ENCODE data around the gene TWF2.
A peak's percentile ranks its signal among the peaks of the same experiment; 100 is the strongest.
"Not testable (repeated sequence)": the region's sequence is repeated elsewhere in the genome, so short reads cannot be mapped to it uniquely, and the experiment has no call there.

TWF2 gene

DNA sequence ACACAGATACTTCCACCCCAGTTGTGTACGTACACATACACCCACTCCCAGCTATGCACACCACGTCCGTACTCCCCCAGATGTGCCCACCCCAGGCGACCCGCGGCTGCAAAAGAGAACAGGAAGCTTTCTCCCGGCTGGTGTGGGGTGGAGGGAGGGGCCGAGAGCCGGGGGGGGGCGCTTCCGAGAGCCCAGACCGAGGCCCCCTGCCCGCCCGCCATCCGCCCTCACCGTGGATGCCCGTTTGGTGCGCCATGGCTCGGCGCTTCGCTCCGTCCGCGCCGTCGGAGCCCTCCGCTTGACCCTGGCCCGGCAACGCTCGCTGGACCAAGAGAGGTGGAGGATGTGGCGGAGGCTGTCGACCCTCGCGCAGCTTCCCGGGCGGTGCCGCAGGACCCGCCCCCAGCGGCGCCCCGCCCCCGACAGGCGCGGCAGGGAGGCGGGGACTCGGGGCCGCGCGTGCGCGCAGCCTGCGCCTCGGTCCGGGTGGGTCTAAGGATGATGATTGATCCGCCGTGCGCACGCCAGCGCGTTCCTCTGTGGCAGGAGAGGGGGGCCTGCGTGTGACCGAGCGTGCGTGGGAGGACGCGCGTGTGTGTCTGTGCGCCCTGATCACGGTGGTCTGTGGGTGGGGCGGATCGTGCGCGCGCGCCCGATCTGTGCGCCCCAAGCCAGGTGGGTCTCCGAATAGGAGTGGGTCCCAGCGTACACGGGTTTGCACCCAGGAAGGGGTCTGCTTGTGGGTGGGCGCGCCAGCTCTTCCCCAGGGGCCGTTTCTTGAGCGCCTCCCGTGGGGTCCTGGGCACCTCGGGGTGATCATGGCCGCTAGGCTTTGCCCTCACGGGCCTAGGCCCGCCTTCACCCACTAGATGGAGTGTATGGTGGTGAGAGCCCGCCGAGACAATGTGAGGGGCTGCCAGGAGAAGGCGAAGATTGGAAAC, at the start of gene TWF2:
TSS of gene TWF2 (minus strand) at position 398 of the 941 bp plus-strand sequence. CDS start at position 256, 142 bp downstream.
- DNase-seq = peak; percentile 39

DNA sequence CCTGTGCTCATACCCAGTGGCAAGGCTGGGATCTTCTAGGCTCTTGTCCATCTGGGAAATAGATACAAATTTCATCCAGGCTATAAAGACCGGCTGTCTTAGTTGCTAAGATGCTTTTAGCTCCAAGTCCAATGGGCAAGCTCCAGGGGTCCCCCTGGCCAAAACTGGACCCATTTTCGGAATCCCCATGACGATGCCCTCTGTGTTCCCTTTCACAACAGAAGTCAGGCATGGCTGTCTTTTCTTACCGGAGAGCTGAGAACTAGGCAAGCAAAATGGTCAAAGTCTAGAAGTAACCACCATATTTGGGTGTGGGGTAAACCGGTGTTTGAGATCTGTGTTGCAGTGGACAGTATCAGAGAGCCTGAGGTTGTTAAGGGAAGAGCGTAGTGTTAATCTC, 49.7 kb upstream of the TWF2 start:
- no peak for DNase-seq

DNA sequence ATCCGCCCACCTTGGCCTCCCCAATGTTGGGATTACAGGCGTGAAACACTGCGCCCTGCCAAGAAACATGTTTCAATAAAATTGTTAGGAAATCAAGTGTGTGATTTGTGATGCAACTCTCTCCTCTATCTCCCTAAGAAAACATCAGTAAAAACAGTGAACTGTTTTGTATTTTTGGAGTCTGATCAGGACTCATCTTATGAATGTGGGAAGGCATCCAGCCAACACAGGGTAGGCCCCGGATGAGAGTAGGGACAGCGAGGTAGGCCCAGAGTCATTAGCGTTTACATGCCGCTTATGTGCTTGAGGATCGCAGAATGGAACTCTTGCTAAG, 47.8 kb upstream of the TWF2 start:
- DNase-seq = no peak

- DNase-seq = not testable (repeated sequence)
Observed at GRCh38 chr3:52284051-52284450, 45.1 kb upstream of the TWF2 start.

DNA sequence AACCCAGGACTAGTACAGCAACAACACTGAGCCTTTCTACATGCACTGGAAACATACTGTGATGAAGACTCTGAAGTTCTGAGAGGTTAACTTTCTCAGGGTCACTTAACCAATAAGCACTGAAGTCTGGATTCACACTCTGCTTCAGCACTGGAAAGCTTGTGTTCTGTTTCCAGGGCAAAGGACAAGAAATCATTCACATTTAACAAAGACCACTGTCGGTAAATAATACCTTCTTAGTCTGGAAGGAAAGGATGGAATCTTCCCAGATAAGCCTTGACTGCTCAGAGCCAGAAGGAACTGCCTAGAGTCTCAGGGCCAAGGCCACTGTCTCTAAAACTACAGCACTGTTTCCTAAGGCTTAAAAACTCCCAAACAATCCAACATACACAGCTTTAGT, 44.3 kb upstream of the TWF2 start:
- no peak for DNase-seq

DNA sequence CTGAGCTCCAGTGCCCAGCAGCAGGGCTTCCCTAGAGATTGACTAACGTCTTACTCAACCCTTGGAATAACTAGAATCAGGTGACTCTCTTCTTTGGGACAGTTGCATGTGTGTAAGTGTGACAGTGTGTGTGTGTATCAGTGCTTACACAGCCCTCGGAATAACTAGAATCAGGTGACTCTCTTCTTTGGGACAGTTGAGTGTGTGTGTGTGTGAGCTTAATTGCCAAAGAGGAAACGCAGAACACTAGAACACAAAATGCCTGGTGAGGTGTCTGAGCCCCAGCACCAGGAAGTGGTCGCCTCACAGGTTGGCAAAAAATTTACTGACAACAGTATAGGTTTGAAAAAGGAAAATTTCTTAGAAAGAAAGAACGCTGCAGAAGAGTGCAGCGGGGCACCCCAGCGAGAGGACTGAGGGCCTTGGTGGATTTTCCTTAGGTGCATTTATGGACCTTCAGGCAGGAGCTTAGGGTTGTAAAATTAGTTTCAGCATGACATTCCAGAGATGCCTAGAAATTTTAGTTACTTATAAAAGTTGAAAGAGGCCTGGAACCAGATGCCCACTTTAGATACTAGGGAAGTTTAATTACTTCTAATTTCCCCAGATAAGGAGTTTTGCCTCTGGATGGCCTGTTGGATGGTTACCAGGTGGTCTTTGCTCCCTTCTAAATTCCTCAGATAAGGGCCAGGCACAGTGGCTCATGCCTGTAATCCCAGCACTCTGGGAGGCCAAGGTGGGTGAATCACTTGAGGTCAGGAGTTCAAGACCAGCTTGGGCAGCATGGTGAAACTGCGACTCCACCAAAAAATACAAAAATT, 43.2 kb upstream of the TWF2 start:
- DNase-seq = no peak

DNA sequence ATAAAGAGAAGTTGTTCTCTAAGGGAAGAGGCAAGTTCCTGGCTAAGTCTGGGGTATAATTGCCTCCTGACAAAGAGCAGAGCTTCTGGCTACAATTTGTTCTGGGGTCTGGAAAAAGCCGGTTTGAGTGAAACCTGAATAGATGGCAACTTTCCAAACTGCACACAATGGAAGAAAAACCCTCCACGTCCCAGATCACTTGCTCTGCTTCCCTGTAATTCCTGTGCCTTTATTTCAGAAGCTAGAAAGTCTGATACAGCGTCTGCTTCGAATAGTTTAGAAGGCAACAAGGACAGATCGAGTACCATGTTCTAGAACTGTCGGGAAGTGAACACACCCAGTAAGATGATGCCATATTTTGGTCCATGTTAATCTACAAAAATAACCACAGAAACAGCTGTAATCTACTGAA, 41.1 kb upstream of the TWF2 start:
- DNase-seq = peak; percentile 78

- peak; percentile 48 for DNase-seq
Observed at GRCh38 chr3:52279596-52279995, 40.6 kb upstream of the TWF2 start.

GRCh38 chr3:52278510-52279069, 39.6 kb upstream of the TWF2 start, which contains the start of gene WDR82:
WDR82 (minus strand) TSS chr3:52278649; CDS start chr3:52278361, 288 bp downstream.
- DNase-seq = peak; percentile 88

- DNase-seq = peak; percentile 24
Observed at GRCh38 chr3:52277972-52278509, 39.1 kb upstream of the TWF2 start.

- peak; percentile 61 for DNase-seq
Observed at GRCh38 chr3:52277071-52277964, 38.4 kb upstream of the TWF2 start.

DNA sequence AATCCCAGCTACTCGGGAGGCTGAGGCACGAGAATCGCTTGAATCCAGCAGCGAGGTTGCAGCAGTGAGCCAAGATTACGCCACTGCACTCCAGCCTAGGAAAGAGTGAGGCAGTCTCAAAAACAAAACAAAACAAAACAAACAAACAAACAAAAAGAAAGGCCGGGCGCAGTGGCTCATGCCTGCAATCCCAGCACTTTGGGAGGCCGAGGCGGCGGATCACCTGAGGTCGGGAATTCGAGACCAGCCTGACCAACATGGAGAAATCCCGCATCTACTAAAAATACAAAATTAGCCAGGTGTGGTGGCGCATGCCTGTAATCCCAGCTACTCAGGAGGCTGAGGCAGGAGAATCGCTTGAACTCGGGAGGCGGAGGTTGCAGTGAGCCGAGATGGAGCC, 35.8 kb upstream of the TWF2 start:
- not testable (repeated sequence) for DNase-seq

- no peak for DNase-seq
Observed at GRCh38 chr3:52272831-52273230, 33.9 kb upstream of the TWF2 start.

DNA sequence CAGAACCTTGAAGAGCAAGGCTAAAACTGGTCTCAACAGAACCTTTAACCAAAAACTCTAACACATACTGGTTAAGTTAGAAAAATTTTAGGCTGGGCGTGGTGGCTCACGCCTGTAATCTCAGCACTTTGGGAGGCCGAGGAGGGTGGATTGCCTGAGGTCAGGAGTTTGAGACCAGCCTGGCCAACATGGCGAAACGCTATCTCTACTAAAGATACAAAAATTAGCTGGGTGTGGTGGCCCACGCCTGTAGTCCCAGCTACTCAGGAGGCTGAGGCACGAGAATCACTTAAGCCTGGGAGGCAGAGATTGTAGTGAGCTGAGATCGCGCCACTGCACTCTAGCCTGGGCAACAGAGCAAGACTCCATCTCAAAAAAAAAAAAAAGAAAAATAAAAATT, 33.2 kb upstream of the TWF2 start:
- not testable (repeated sequence) for DNase-seq

DNA sequence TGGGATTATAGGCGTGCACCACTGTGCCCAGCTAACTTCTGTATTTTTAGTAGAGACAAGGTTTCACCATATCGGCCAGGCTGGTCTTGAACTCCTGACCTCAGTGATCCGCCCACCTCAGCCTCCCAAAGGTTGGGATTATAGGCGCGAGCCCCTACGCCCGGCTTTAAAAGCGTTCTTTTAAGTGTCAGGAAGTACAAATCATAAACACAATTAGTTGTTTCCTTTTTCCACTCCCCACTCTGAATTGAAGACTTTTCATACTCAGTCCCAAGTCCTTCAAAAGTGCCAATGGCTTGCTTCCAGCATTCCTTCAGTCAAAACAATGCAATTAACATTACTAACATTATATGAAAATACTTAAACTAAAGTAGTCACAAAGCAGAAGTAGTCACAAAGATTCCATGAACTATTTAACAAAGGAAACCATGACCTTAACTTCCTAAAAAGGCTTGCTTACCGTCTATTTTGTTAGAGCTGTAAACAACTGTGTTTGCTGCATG, 31.3 kb upstream of the TWF2 start:
- no peak for DNase-seq

- no peak for DNase-seq
Observed at GRCh38 chr3:52269776-52270175, 30.8 kb upstream of the TWF2 start.

- DNase-seq = no peak
Observed at GRCh38 chr3:52268036-52268435, 29.1 kb upstream of the TWF2 start.

GRCh38 chr3:52265387-52265786, 26.4 kb upstream of the TWF2 start:
- no peak for DNase-seq

DNA sequence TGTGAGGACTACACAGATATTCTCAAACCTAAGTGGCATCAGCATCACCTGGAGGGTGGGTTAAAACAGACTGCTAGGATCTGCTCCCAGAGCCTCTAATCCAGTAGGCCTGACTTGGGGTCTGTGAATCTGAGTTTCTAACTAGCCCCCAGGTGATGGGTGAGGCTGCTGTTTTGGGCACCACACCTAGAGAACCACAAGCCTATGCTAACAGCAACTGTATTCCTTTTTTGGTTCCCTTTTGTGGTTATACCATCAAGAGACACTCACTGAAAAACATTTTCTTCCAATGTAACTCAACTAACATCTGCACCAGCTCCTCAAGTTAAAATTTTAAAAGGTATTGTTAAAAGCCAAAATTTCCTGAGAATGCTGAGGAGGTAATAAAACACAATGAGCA, 23.5 kb upstream of the TWF2 start:
- DNase-seq = no peak

GRCh38 chr3:52259448-52259847, 20.5 kb upstream of the TWF2 start:
- no peak for DNase-seq

DNA sequence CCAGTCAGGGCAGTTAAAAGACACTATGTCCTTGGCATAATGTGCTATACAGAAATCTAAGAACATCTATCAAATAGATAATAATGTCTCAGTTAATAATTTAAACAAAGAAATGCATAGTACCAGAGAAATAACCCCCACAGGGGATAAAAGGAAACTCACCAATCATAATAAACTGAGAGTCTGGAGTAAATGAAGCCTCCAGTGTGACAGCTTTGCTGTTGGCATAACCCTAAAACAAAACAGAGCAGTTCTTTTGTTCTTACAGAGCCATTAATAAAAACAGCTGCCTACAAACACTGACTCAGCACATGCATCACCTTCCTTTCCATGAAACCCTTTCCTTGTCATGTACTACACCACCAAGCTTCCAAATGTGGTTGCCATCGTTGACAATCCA, 20.1 kb upstream of the TWF2 start:
- no peak for DNase-seq

DNA sequence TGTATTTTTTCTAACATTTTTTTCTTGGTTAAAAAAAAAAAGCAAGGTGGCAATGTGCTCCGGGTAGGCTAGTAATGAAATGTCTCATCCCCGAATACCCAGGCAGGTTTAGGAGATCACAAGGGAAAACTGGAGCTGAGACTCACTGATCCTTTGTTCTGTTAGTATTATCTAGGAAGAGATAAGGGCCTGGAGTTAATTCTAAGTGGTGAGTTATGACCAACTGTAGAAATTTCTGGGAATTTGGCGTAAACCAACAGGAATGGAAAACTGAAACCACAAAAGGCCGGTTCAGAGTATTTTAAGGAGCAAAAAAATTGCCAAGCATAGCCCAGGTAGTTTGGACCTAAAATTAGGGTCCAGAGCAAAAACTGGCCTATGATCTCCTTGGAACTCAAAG, 19.0 kb upstream of the TWF2 start:
- DNase-seq = no peak

Measured in NCI-H1092 treated with DMSO at 0.1 percent for 48 hours (cell line).